Stomach smooth muscle (tissue), 2 donors: ENCODE data around the gene NRSN1.
A peak's percentile ranks its signal among the peaks of the same experiment; 100 is the strongest.

Experiments
- H3K27ac ChIP-seq: one replicate; pipeline ENCODE4 v1.7.0; 2013; ENCODE audit warnings: mild to moderate bottlenecking, low read length, inconsistent platforms
- H3K27me3 ChIP-seq, 2 donors: one replicate each; pipeline ENCODE4 v1.7.0; 2013; ENCODE audit warnings: low read length in 2 of 2; ENCODE audit not compliant: insufficient read depth in 2 of 2, control insufficient read depth in 1 of 2
- H3K36me3 ChIP-seq, 2 donors: one replicate each; pipeline ENCODE4 v1.7.0; 2013; ENCODE audit warnings: low read length in 2 of 2; ENCODE audit not compliant: control insufficient read depth in 2 of 2, insufficient read depth in 2 of 2
- H3K4me1 ChIP-seq: one replicate; pipeline ENCODE4 v1.7.0; 2013; ENCODE audit warnings: low read length; ENCODE audit not compliant: control insufficient read depth, insufficient read depth
- H3K4me3 ChIP-seq, 2 donors: one replicate each; pipeline ENCODE4 v1.7.0; 2013; ENCODE audit warnings: low read length in 2 of 2
- H3K9ac ChIP-seq, 2 donors: one replicate each; pipeline ENCODE4 v1.7.0; 2013; ENCODE audit warnings: low read length in 2 of 2, mild to moderate bottlenecking in 1 of 2
- H3K9me3 ChIP-seq, 2 donors: one replicate each; pipeline ENCODE4 v1.7.0; 2013; ENCODE audit warnings: low read length in 2 of 2; ENCODE audit not compliant: control insufficient read depth in 2 of 2
- donor health status: healthy.
- donor health status: Pancreatic carcinoma.

NRSN1 gene, protein sequence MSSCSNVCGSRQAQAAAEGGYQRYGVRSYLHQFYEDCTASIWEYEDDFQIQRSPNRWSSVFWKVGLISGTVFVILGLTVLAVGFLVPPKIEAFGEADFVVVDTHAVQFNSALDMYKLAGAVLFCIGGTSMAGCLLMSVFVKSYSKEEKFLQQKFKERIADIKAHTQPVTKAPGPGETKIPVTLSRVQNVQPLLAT

DNA sequence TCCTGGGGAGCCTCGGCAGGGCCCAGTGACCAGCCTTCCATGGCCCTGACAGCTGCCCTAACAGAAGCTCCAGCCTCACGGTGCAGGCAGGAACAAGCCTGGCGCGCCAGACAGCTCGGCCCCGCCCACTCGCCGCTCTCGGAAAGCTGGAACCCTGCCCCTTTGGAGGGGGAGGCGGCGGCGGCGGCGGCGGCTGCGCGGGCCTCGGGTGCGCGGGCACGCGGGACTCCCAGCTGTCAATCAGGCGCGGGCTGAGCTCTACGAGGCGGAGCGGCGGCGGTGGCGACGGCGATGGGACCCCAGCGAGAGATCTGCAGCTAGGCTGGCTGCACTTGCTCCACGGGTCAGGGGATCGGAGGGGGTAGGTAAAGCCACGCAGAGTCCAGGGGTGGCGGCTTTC, at the start of gene NRSN1:
NRSN1 (plus strand) TSS at position 236 of the 400 bp plus-strand sequence. CDS start 8,113 bp downstream, outside the sequence.
- H3K27ac ChIP-seq = no peak within 1 kb of the TSS
- peak within 1 kb of the TSS; percentile 44 for H3K4me3 ChIP-seq
- peaks cover 6% of the 10 kb centered on the region in 2 donors for H3K27me3 ChIP-seq
- H3K36me3 ChIP-seq = no peaks in the 10 kb centered on the region
- peaks cover 5% of the 10 kb centered on the region for H3K4me1 ChIP-seq
- H3K9ac ChIP-seq = no peak within 1 kb of the TSS
- H3K9me3 ChIP-seq = no peaks in the 10 kb centered on the region

DNA sequence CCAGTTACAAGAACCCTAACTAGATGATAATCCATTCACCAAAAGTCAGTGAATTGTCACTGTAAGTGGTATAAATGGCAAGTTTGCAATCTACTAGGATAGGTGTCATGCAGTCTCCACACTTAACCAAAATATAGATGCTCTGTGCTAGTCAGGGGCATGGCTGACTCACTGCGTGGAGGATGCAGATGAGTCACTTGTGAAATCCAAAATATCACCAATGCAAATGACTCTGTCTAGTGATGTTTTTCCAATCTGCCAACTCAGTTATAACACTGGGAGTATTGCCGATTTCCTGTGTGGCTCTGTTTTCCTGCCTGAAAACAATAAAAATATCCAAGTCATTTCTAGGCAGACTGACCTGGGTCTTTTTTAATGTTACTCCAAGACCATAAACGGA, 47.8 kb upstream of the NRSN1 start:
- Histone ChIP-seq H3K4me1 (no peaks in the 10 kb centered on the region), H3K9me3 (no peaks in the 10 kb centered on the region), H3K27me3 (no peaks in the 10 kb centered on the region), H3K4me3 (no peak overlapping the region), H3K36me3 (no peaks in the 10 kb centered on the region), H3K9ac (no peak overlapping the region), H3K27ac (no peak overlapping the region)

DNA sequence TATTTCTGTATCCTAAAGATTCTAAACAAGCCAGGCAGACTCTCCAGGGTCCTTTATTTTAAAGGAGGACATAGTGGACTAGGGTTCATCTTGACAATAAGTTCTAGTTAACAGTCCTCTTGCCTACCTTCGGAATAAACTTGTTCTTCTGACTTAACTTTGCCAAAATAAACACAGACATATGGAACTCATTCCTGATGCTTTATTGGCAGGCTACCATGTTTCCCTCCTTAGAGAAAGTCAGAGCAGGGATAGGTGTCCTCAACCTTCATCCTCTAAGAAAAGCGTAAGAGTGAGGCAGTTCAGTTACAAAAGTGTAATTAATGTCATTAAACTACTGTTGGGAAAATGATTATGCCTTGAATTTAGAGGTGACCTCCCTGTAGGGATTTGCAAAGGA, 46.9 kb upstream of the NRSN1 start:
- no peak overlapping the region for H3K4me3 ChIP-seq
- H3K27me3 ChIP-seq = no peaks in the 10 kb centered on the region
- no peaks in the 10 kb centered on the region for H3K4me1 ChIP-seq
- H3K9me3 ChIP-seq = no peaks in the 10 kb centered on the region
- H3K27ac ChIP-seq = no peak overlapping the region
- no peak overlapping the region for H3K9ac ChIP-seq
- H3K36me3 ChIP-seq = no peaks in the 10 kb centered on the region

DNA sequence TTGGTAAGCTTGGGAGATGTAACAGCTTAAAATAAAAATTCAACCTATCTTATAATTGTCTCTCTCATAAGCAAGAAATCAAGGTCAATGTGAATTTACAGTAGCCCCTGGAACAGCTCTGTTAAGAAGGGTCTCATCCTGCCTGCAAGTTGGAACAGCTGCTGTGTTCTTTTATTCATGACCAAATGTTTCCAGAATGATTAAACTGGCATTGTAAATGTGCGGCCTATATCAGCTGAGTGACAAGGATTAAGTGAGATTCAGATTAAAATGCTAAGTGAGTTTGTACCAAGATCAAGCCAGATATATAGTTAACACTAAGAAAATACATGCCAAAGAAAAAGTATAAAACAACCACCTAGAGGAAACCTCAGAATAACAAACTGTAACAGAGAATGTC, 45.3 kb upstream of the NRSN1 start:
- H3K36me3 ChIP-seq = no peaks in the 10 kb centered on the region
- H3K4me1 ChIP-seq = no peaks in the 10 kb centered on the region
- no peak overlapping the region for H3K4me3 ChIP-seq
- H3K27me3 ChIP-seq = no peaks in the 10 kb centered on the region
- no peaks in the 10 kb centered on the region for H3K9me3 ChIP-seq
- no peak overlapping the region for H3K27ac ChIP-seq
- no peak overlapping the region for H3K9ac ChIP-seq

DNA sequence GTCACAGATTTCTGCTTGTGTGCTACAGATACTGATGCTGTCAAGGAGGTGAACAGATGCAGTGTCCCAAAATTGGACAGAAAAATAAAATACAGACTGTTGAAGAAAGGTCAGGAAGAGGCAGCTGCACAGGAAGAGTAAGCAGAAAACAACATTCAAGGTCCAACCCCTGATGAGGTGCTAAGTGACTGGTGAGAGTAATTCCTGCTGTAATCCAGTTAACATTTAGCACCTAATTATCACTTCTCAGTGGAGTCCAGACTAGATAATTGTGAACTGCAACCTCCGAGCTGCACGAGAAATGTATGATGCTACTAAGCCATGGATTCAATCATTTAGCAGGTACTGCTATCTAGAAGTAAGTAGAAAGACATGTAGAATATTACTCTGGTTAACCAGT, 36.3 kb upstream of the NRSN1 start:
- Histone ChIP-seq H3K36me3 (no peaks in the 10 kb centered on the region), H3K27ac (no peak overlapping the region), H3K4me3 (no peak overlapping the region), H3K9me3 (no peaks in the 10 kb centered on the region), H3K27me3 (no peaks in the 10 kb centered on the region), H3K4me1 (no peaks in the 10 kb centered on the region), H3K9ac (no peak overlapping the region)

DNA sequence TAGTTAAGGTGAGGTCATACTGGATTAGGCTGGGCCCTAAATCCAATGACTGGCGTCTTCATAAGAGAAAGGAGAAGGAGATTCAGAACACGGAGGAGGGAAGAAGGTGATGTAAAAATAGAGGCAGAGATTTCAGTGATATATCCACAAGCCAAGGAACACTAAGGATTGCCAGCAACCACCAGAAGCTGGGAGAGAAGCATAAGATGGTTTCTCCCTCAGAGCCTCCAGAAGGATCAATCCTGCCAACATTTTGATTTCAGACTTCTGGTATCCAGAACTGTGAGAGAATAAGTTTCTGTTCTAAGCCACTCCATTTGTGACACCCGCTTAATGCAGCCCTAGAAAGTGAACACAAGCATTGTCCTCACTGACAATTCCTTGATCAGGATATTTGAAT, 33.6 kb upstream of the NRSN1 start:
- no peaks in the 10 kb centered on the region for H3K27me3 ChIP-seq

DNA sequence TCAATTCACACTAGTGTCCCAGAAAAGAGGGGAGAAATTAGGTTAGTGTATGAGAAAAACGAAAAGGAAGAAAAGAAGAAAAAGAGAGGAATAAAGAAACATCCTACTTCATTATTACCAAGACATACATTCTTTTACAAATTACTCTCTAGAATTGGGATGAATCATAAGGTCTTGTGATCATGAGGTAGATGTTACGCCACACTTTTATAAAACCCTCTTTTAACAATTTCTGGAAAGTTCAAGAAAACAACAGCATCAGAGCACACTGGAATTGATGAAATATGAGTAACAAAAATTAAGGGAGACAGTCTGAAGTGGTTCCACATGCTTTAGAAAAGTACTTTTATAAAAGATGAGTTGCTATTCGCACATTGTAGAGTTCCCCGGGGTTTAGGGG, 32.6 kb upstream of the NRSN1 start:
- no peaks in the 10 kb centered on the region for H3K4me1 ChIP-seq
- H3K9me3 ChIP-seq = no peaks in the 10 kb centered on the region
- H3K36me3 ChIP-seq = no peaks in the 10 kb centered on the region
- no peaks in the 10 kb centered on the region for H3K27me3 ChIP-seq
- H3K9ac ChIP-seq = no peak overlapping the region
- no peak overlapping the region for H3K27ac ChIP-seq
- H3K4me3 ChIP-seq = no peak overlapping the region

More for the DNA sequence above, 33.6 kb upstream of the NRSN1 start:
- H3K4me1 ChIP-seq = no peaks in the 10 kb centered on the region
- no peaks in the 10 kb centered on the region for H3K36me3 ChIP-seq
- H3K9ac ChIP-seq = no peak overlapping the region
- no peak overlapping the region for H3K4me3 ChIP-seq
- H3K9me3 ChIP-seq = no peaks in the 10 kb centered on the region
- no peak overlapping the region for H3K27ac ChIP-seq

DNA sequence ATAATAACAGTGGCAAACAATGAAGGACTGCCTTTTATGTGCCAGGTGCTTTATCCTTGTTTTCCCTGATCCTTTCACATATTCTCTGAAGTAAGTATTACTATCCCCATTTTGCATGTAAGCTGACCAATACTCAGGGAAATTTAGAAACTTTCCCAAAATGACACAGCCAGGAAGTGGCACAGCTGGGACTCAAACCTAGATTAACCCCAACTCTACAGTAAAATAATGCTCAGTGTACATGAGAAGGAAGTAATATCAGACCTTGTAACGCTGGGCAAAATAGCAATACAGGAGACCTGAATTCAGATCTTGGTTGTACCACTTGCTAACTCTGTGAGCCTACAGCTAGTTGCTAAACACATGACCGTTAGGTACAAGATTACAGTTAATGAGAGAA, 26.8 kb upstream of the NRSN1 start:
- no peak overlapping the region for H3K27ac ChIP-seq
- no peaks in the 10 kb centered on the region for H3K4me1 ChIP-seq
- H3K36me3 ChIP-seq = no peaks in the 10 kb centered on the region
- no peaks in the 10 kb centered on the region for H3K9me3 ChIP-seq
- no peaks in the 10 kb centered on the region for H3K27me3 ChIP-seq
- H3K4me3 ChIP-seq = no peak overlapping the region
- no peak overlapping the region for H3K9ac ChIP-seq

DNA sequence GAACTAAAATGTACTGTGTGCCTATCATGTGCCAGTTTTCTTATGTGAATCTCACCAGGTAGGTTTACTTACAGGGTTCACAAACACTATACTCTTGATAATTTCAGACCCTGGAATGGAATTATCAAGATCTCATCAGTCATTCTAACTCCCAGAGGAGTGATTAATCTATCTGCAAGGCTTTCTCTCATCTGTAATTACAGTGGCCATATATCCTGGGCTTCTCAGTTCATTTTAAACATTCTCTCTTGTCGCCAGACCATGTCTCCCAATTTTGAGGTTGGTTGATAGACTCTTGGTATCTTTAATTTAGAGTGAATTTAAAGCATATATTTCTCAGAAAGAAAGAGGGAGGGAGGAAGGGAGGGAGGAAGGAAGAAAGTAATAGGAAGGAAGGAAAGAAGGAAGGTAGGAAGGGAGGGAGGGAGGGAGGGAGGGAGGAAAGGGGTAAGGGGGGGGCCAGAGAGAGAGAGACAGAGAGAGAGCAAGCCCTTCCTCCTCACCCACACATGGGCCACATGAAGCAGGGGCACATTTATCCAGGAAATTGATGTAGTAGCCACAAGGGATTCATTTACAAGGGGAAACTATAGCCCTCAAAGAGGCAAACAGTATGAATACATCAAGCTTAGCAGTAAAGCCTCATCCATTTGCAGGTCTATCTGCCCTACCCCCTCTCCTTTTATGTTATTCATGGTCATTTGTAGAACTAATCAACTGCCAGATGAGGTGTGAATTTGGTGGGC, 25.8 kb upstream of the NRSN1 start:
- no peak overlapping the region for H3K4me3 ChIP-seq
- no peak overlapping the region for H3K9ac ChIP-seq
- H3K36me3 ChIP-seq = no peaks in the 10 kb centered on the region
- no peaks in the 10 kb centered on the region for H3K9me3 ChIP-seq
- H3K27me3 ChIP-seq = no peaks in the 10 kb centered on the region
- no peak overlapping the region for H3K27ac ChIP-seq
- H3K4me1 ChIP-seq = no peaks in the 10 kb centered on the region

DNA sequence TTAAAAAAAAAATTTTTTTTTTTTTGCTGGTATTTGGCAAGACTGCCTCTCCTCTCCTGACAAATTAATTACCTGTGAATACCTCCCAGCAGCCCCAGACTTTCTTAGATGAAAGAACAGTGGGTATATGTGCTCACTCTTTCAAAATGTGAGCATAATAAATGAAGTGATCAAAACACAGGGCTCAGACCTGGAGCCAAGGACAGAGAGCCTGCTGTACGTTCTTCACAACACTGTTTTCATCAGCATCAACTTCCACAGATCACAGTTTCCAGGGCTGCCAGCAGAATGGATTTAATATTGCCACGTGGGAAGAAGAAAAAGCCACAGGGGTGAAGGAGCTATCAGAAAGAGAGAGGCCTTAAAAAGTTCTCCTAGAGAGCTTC, 25.3 kb upstream of the NRSN1 start:
- H3K36me3 ChIP-seq = no peaks in the 10 kb centered on the region
- H3K27me3 ChIP-seq = no peaks in the 10 kb centered on the region
- no peak overlapping the region for H3K27ac ChIP-seq
- no peaks in the 10 kb centered on the region for H3K4me1 ChIP-seq
- H3K4me3 ChIP-seq = no peak overlapping the region
- H3K9ac ChIP-seq = no peak overlapping the region
- H3K9me3 ChIP-seq = no peaks in the 10 kb centered on the region

DNA sequence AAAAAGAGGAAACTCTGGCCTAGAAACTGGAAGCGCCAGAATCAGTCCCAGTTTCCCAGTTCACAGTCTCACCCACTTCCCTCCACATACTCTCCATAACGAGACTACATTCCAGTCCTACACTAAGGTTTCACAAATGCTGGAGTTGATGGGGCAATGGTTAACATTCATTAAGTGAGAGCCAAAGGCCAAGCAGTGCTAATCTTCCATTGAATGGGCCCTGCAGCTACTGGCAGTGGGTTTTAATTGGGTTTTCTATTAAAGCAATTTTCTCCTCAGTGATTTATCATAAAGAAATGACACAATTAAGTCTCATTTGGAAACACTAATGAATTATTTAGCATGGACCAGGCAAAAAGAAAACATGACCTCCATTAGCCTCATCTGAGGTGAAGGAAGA, 20.8 kb upstream of the NRSN1 start:
- Histone ChIP-seq H3K9ac (no peak overlapping the region), H3K27me3 (no peaks in the 10 kb centered on the region), H3K27ac (no peak overlapping the region), H3K9me3 (no peaks in the 10 kb centered on the region), H3K4me3 (no peak overlapping the region), H3K36me3 (no peaks in the 10 kb centered on the region), H3K4me1 (no peaks in the 10 kb centered on the region)
